ENCODE results near the gene GPR55.

- TF ChIP-seq POLR2AphosphoS5 (IDR thresholded peaks at IDR 0.05; ENCODE audit: low read depth) = no peak
- no peak for TF ChIP-seq CTCF (IDR thresholded peaks at IDR 0.05; ENCODE audit: insufficient read depth, low read length)
- no peak for TF ChIP-seq REST (IDR thresholded peaks at IDR 0.05; ENCODE audit: insufficient replicate concordance, low read depth)
These were observed 8.8 kb downstream of the GPR55 start for GRCh38 chr2:230916218-230916617.

All from HL-60 (cell line).